Ascending aorta (tissue), 2 donors: ENCODE measurements around the gene PCLO. TPM values are rescaled to one million over a fixed set of nuclear protein-coding genes. Genes with fewer than 3 reads are reported as not detected.
"Not testable (repeated sequence)": the region's sequence is repeated elsewhere in the genome, so short reads cannot be mapped to it uniquely, and the experiment has no call there.

Experiments
- DNase-seq, 2 donors: peaks; one replicate each; pipeline ENCODE4 v3.0.0-alpha.2; 2019; ENCODE audit warnings: low spot score in 2 of 2
- H3K27ac ChIP-seq, 2 donors: fragments of 200-600 bp; sonication (generic); one replicate each; pipeline ENCODE4 v1.5.1; 2016 to 2017; ENCODE audit warnings: mild to moderate bottlenecking in 1 of 2
- H3K27me3 ChIP-seq: fragments of 200-600 bp; sonication (generic); one replicate; pipeline ENCODE4 v1.5.1; 2017
- H3K36me3 ChIP-seq, 2 donors: fragments of 200-600 bp; sonication (generic); one replicate each; pipeline ENCODE4 v1.5.1; 2016
- H3K4me1 ChIP-seq, 2 donors: fragments of 200-600 bp; sonication (generic); one replicate each; pipeline ENCODE4 v1.5.1; 2016 to 2017; ENCODE audit warnings: mild to moderate bottlenecking in 1 of 2
- H3K4me3 ChIP-seq, 2 donors: fragments of 200-600 bp; sonication (generic); one replicate each; pipeline ENCODE4 v1.5.1; 2016 to 2017; ENCODE audit warnings: mild to moderate bottlenecking in 1 of 2
- H3K9me3 ChIP-seq, 2 donors: fragments of 200-600 bp; sonication (generic); one replicate each; pipeline ENCODE4 v1.5.1; 2016
- intact Hi-C: fragments of 100-400 bp; cut with DNase I; formaldehyde crosslinking; loops from one replicate; pipeline ENCODE4 v1.15.1; 2023
- total RNA-seq: library from RNA; depleted of rRNA; stranded (reverse); fragments of >200 nt; gene quantifications from one replicate; pipeline ENCODE4 v1.1.0, GENCODE V29; 2016
- TF ChIP-seq, protein P1 (sequence below), 3 experiments: fragments of 200-600 bp in 2 of 3; fragments of 450-650 bp in 1 of 3; sonication (generic) in 2 of 3; IDR thresholded peaks; one replicate each; pipeline ENCODE4 v1.5.1; 2016 to 2019; ENCODE audit warnings: antibody characterized with exemption in 3 of 3, mild to moderate bottlenecking in 1 of 3, moderate library complexity in 1 of 3

The PCLO gene
- total RNA-seq, 1 donor from 2014 or later = 0.11 TPM

DNA sequence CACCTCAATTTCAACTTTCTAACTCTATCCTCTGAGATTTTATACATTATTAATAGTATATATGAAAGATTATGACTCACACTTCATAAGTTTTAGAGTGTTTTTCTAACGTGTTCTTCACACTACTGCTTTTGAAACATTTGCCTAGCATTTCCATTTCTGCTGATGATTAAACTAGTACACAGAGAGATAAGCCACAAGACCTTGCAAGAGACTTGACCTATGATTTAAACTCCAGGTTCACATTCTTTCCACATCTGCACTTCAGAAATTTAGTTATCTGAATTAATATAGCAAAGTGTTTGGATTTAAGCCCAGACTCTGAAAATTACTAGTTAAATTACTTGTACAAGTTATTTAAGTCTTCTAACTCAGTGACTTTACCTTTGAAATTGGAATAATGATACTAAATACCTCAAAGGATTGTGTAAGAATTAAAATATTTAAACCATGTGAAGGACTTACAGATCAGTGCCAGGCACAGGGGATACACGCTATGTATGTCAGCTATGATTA lies 66.6 kb downstream of the PCLO start:
- TF ChIP-seq, protein P1, sequence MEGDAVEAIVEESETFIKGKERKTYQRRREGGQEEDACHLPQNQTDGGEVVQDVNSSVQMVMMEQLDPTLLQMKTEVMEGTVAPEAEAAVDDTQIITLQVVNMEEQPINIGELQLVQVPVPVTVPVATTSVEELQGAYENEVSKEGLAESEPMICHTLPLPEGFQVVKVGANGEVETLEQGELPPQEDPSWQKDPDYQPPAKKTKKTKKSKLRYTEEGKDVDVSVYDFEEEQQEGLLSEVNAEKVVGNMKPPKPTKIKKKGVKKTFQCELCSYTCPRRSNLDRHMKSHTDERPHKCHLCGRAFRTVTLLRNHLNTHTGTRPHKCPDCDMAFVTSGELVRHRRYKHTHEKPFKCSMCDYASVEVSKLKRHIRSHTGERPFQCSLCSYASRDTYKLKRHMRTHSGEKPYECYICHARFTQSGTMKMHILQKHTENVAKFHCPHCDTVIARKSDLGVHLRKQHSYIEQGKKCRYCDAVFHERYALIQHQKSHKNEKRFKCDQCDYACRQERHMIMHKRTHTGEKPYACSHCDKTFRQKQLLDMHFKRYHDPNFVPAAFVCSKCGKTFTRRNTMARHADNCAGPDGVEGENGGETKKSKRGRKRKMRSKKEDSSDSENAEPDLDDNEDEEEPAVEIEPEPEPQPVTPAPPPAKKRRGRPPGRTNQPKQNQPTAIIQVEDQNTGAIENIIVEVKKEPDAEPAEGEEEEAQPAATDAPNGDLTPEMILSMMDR (IDR thresholded peaks at IDR 0.05) = no peak
- Histone ChIP-seq H3K9me3 (no peaks in the 10 kb centered on the region), H3K27me3 (no peaks in the 10 kb centered on the region), H3K27ac (no peak overlapping the region), H3K36me3 (no peaks in the 10 kb centered on the region), H3K4me1 (no peaks in the 10 kb centered on the region), H3K4me3 (no peak overlapping the region)
- intact Hi-C loops = no loop called here
- no peak for DNase-seq

DNA sequence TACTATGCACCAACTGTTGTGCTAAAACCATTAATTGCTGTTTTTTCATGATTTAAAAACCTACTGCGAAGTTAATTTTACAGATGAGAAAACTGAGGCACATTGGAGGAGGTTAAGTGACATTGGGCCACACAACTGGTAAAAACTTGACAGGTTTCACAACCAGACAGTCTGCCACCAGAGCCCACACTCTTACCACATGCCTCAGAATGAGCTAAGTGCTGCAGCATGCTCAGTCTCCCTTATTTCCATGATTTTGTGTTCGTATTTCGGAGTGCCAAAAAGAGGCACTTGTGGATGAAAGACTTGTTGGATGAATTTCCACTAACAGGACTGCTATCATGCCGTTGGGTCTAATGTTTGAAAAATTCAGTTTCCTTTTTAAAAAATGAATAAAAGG lies 77.4 kb downstream of the PCLO start:
- DNase-seq = no peak
- Histone ChIP-seq H3K4me3 (no peak overlapping the region), H3K27ac (no peak overlapping the region), H3K36me3 (no peaks in the 10 kb centered on the region), H3K9me3 (no peaks in the 10 kb centered on the region), H3K4me1 (no peaks in the 10 kb centered on the region), H3K27me3 (no peaks in the 10 kb centered on the region)
- intact Hi-C loops = no loop called here
- TF ChIP-seq, protein P1 (IDR thresholded peaks at IDR 0.05) = no peak

DNA sequence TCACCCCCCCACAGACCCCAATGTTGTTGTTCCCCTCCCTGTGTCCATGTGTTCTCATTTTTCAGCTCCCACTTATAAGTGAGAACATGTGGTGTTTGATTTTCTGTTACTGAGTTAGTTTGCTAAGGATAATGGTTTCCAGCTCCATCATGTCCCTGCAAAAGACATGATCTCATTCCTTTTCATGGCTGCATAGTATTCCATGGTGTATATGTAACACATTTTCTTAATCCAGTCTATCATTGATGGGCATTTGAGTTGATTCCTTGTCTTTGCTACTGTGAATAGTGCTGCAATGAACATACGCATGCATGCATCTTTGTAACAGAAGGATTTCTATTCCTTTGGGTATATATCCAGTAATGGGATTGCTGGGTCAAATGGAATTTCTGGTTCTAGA lies 82.8 kb downstream of the PCLO start:
- intact Hi-C loops, H3K9me3 ChIP-seq, H3K4me1 ChIP-seq, H3K27ac ChIP-seq, H3K4me3 ChIP-seq, DNase-seq, H3K36me3 ChIP-seq, H3K27me3 ChIP-seq: not testable (repeated sequence)

DNA sequence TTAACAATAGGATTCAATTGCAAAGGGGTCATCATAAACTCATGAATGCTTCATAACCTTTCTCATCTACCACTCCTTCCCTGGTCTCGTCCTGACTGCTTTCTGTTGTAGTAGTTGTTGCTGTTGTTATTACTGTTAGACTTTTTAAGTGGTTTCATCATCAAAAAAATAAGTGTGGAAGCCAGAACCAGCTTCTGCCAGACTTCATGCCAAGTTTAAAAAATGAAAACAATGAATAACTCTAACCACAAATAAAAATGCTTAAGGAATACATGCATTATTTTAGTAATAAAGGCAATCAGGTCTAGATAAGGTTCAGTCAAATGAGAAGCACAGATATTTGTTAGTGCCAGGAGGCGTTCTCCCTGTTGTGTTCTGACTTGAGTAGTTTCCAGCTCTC lies 85.4 kb downstream of the PCLO start:
- no peak overlapping the region for H3K27ac ChIP-seq
- no peaks in the 10 kb centered on the region for H3K27me3 ChIP-seq
- H3K9me3 ChIP-seq = no peaks in the 10 kb centered on the region
- TF ChIP-seq, protein P1 (IDR thresholded peaks at IDR 0.05) = no peak
- no peak for DNase-seq
- H3K36me3 ChIP-seq = no peaks in the 10 kb centered on the region
- H3K4me1 ChIP-seq = peaks cover 0 to 6% of the 10 kb centered on the region in 2 donors
- intact Hi-C loops = no loop called here
- no peak overlapping the region for H3K4me3 ChIP-seq

DNA sequence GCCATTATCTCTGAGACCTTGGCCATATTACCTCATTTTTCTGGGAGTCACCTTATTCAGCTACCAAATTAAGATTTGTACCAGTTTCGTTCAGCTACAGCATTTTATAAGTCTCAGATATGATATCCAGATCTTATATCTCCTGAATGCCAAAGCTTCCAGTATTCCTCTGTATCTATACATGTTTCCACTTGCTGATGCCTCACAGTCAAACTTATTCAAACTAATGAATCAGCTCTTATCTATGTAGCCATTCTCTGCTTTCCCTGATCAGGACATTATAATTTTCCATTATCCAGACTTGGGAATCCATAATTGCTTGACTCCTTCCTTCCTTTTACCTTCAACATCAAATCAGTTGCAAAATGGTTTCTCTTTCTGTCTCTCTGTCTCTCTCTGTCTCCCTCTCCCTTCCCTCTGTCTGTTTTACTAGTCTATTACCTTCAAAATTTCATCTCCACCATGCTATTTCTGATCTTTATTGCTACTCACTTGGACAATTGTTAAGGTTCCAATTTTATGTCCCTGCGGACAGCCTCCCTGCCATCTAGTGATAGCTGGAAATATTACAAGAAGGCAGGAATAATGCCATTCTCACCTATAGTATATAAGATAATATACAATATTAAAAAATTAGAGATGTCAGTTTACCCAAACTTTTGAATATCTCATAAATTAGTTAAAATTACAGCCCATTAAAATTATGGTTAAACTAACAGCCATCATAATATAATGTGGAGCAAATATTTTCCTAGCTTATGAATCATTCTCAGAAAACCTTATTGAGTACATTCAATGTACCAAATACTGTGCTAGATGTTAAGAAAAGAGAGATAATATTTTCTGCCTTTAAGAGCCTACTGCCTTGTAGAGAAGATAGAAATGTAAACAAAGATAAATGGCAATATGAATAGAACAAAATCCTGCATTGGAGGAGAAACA lies 89.8 kb downstream of the PCLO start:
- Histone ChIP-seq H3K4me3 (no peak overlapping the region), H3K9me3 (no peaks in the 10 kb centered on the region), H3K27me3 (no peaks in the 10 kb centered on the region), H3K36me3 (no peaks in the 10 kb centered on the region), H3K27ac (no peak overlapping the region), H3K4me1 (no peaks in the 10 kb centered on the region)
- TF ChIP-seq, protein P1 (IDR thresholded peaks at IDR 0.05) = no peak
- intact Hi-C loops = no loop called here
- DNase-seq = no peak

DNA sequence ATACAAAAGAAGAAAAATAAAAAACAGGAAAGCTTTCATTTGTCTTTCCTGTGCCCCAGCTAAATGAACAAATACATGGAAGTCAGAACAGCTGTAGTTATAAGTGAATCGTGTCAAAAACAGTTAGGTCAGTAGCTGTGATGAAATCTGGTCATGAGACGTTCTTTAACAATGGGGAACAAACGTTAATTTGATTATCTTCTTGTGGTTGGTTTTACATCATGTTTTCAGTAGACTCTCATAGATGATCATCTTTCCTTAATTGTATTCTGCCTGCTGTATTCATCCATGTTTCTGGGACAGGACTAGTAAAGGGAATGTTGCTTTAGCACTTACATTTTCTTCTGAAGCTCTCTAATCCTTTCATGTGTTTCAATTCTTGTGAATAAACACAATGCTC lies 97.0 kb downstream of the PCLO start:
- TF ChIP-seq, protein P1 (IDR thresholded peaks at IDR 0.05) = no peak
- no peaks in the 10 kb centered on the region for H3K9me3 ChIP-seq
- H3K4me3 ChIP-seq = no peak overlapping the region
- intact Hi-C loops = no loop called here
- DNase-seq = no peak
- H3K27ac ChIP-seq = no peak overlapping the region
- H3K4me1 ChIP-seq = no peaks in the 10 kb centered on the region
- no peaks in the 10 kb centered on the region for H3K36me3 ChIP-seq
- H3K27me3 ChIP-seq = no peaks in the 10 kb centered on the region
